ENCODE data around the gene MBNL1. TPM values are rescaled to one million over a fixed set of nuclear protein-coding genes. Genes with fewer than 3 reads are reported as not detected.

Gene MBNL1
- total and polyA plus RNA-seq, 8 donors = 25.7 to 379 (median 155) TPM

GRCh38 chr3:152345233-152345632, 76.5 kb downstream of the MBNL1 start:
- H3K9me3 ChIP-seq = no peaks in the 10 kb centered on the region
- peaks cover 0 to 66% (median 28%) of the 10 kb centered on the region in 4 donors for H3K4me1 ChIP-seq
- 78 to 98% (median 91%) methylated on average over 1 of the region's 1 CpG for WGBS, 5 donors
- no peaks in the 10 kb centered on the region for H3K27me3 ChIP-seq
- TF ChIP-seq POLR2AphosphoS5 (IDR thresholded peaks at IDR 0.05) (no peak), EP300 (IDR thresholded peaks at IDR 0.05) (no peak), POLR2A (IDR thresholded peaks at IDR 0.05) (no peak), CTCF (IDR thresholded peaks at IDR 0.05) (no peak)
- no peak overlapping the region for H3K27ac ChIP-seq
- H3K36me3 ChIP-seq = peaks cover 0 to 8% (median 6%) of the 10 kb centered on the region in 4 donors
- no peak for DNase-seq
- no peak overlapping the region for H3K4me3 ChIP-seq
- intact Hi-C loops (cut with DNase I; ENCODE audit: low total_unique reads) = no loop called here

GRCh38 chr3:152346058-152346457, 77.3 kb downstream of the MBNL1 start:
- intact Hi-C loops (cut with DNase I; ENCODE audit: low total_unique reads) = no loop called here
- no peak overlapping the region for H3K4me3 ChIP-seq
- H3K27me3 ChIP-seq = no peaks in the 10 kb centered on the region
- no peak overlapping the region for H3K27ac ChIP-seq
- peaks cover 0 to 66% (median 30%) of the 10 kb centered on the region in 4 donors for H3K4me1 ChIP-seq
- WGBS, 5 donors = 95 to 99% (median 99%) methylated on average over 4 of the region's 4 CpGs
- no peak for DNase-seq
- peaks cover 0 to 7% (median 2%) of the 10 kb centered on the region in 4 donors for H3K36me3 ChIP-seq
- TF ChIP-seq POLR2AphosphoS5 (IDR thresholded peaks at IDR 0.05) (no peak), POLR2A (IDR thresholded peaks at IDR 0.05) (no peak), EP300 (IDR thresholded peaks at IDR 0.05) (no peak), CTCF (IDR thresholded peaks at IDR 0.05) (no peak)
- no peaks in the 10 kb centered on the region for H3K9me3 ChIP-seq

GRCh38 chr3:152346740-152347139, 78.0 kb downstream of the MBNL1 start:
- peaks cover 0 to 7% (median 2%) of the 10 kb centered on the region in 4 donors for H3K36me3 ChIP-seq
- H3K27ac ChIP-seq = no peak overlapping the region
- H3K4me3 ChIP-seq = no peak overlapping the region
- no peak for DNase-seq
- peaks cover 0 to 64% (median 30%) of the 10 kb centered on the region in 4 donors for H3K4me1 ChIP-seq
- no peaks in the 10 kb centered on the region for H3K27me3 ChIP-seq
- no peaks in the 10 kb centered on the region for H3K9me3 ChIP-seq
- intact Hi-C loops (cut with DNase I; ENCODE audit: low total_unique reads) = no loop called here
- WGBS, 5 donors = 95 to 100% (median 99%) methylated on average over 2 of the region's 2 CpGs
- no peak for TF ChIP-seq EP300 (IDR thresholded peaks at IDR 0.05)
- TF ChIP-seq POLR2A (IDR thresholded peaks at IDR 0.05) = no peak
- no peak for TF ChIP-seq CTCF (IDR thresholded peaks at IDR 0.05)
- TF ChIP-seq POLR2AphosphoS5 (IDR thresholded peaks at IDR 0.05) = no peak

- H3K27ac ChIP-seq = peak overlapping the region in 2 of 5 donors; percentile 25 to 27
- H3K4me3 ChIP-seq = no peak overlapping the region
- DNase-seq = no peak
- H3K36me3 ChIP-seq = peaks cover 0 to under 1% (median 0%) of the 10 kb centered on the region in 4 donors
- H3K9me3 ChIP-seq = no peaks in the 10 kb centered on the region
- intact Hi-C loops (cut with DNase I; ENCODE audit: low total_unique reads) = no loop called here
- no peaks in the 10 kb centered on the region for H3K27me3 ChIP-seq
- peaks cover 0 to 65% (median 29%) of the 10 kb centered on the region in 4 donors for H3K4me1 ChIP-seq
- 77 to 86% (median 84%) methylated on average over 2 of the region's 2 CpGs for WGBS, 5 donors
- TF ChIP-seq POLR2A (IDR thresholded peaks at IDR 0.05) = no peak
- TF ChIP-seq EP300 (IDR thresholded peaks at IDR 0.05) = no peak
- no peak for TF ChIP-seq CTCF (IDR thresholded peaks at IDR 0.05)
- no peak for TF ChIP-seq POLR2AphosphoS5 (IDR thresholded peaks at IDR 0.05)
Observed at GRCh38 chr3:152348436-152349177, 79.9 kb downstream of the MBNL1 start.
